ENCODE measurements around the gene GUCD1.
A peak's percentile ranks its signal among the peaks of the same experiment; 100 is the strongest.
"Not testable (repeated sequence)": the region's sequence is repeated elsewhere in the genome, so short reads cannot be mapped to it uniquely, and the experiment has no call there.

Gene GUCD1

DNA sequence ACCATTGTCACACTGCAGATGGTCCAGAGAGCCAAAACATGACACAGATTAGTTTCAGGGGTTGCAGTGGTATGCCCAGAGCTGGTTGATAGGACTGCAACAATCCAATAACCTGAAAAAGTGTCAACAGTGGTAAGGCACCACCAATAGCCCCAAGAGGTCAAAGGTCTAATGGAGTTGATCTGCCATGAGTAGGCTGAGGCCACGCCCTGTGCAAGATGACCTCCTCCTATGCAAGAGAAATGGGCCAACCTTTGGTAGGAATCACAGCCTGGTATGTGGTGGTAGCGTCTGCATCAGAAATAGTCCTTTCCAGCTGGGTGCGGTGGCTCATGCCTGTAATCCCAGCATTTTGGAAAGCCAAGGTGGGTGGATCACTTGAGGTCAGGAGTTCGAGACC is 19.6 kb downstream of the GUCD1 start:
- TF ChIP-seq, protein P1, sequence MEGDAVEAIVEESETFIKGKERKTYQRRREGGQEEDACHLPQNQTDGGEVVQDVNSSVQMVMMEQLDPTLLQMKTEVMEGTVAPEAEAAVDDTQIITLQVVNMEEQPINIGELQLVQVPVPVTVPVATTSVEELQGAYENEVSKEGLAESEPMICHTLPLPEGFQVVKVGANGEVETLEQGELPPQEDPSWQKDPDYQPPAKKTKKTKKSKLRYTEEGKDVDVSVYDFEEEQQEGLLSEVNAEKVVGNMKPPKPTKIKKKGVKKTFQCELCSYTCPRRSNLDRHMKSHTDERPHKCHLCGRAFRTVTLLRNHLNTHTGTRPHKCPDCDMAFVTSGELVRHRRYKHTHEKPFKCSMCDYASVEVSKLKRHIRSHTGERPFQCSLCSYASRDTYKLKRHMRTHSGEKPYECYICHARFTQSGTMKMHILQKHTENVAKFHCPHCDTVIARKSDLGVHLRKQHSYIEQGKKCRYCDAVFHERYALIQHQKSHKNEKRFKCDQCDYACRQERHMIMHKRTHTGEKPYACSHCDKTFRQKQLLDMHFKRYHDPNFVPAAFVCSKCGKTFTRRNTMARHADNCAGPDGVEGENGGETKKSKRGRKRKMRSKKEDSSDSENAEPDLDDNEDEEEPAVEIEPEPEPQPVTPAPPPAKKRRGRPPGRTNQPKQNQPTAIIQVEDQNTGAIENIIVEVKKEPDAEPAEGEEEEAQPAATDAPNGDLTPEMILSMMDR (IDR thresholded peaks at IDR 0.05; ENCODE audit: control insufficient read depth, extremely low read depth, insufficient read depth) = no peak
- DNase-seq (ENCODE audit: low read depth) = no peak
- no peak overlapping the region for H3K4me3 ChIP-seq (ENCODE audit: low read depth, low read length)

DNA sequence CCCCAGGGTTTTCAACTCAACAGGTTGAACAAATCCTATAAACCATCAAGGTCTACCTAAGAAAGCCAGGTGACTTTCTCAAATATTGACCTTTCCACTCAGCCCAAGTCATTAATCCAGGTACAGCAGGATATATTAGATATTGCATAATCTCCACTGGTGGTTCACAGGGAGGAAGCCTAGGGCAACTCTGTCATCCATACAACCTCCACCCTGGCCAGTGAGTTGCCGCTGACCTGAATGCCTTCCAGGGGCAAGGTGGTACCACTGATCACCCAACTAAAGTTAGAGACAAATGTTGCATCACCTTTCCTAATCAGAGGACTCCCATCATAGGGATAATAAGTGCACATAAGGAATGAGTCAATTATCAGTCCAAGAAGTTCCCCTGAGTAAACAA is 22.9 kb downstream of the GUCD1 start:
- DNase-seq (ENCODE audit: low read depth) = peak; percentile 93
- no peak overlapping the region for H3K4me3 ChIP-seq (ENCODE audit: low read depth, low read length)
- TF ChIP-seq, protein P1 (IDR thresholded peaks at IDR 0.05; ENCODE audit: control insufficient read depth, extremely low read depth, insufficient read depth) = no peak

DNA sequence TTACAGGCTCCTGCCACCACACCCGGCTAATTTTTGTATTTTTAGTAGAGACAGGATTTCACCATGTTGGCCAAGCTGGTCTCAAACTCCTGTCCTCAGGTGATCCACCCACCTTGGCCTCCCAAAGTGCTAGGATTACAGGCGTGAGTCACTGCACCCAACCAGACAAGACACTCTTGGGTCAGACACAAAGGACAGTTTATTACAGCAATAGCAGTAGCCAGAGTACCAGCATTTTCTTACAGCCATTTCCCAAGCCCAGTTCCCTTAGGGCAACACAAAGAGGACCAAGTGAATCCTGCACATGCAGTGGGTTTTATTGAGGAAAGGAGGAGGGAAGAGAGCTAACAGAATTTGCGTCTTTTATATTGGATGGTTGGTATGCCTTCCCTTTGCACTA is 24.0 kb downstream of the GUCD1 start:
- not testable (repeated sequence) for H3K4me3 ChIP-seq (ENCODE audit: low read depth, low read length); DNase-seq (ENCODE audit: low read depth)

DNA sequence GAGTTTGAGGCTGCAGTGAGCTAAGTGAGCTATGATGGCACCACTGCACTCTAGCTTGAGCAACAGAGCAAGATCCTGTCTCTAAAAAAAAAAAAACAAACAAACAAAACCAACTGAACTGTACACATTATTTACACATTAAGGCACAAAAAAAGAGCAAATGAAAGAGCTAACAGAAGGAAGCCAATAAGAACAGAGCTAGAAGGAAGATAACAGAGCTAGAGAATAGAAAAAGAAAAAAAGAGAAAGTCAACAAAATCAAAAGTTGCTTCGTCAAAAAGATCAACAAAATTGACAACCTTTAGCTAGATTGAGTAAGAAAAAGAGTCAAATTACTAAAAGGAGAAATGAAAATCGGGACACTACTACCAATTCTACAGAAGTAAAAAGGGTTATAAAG is 25.0 kb downstream of the GUCD1 start:
- no peak overlapping the region for H3K4me3 ChIP-seq (ENCODE audit: low read depth, low read length)
- DNase-seq (ENCODE audit: low read depth) = peak; percentile 48
- TF ChIP-seq, protein P1 (IDR thresholded peaks at IDR 0.05; ENCODE audit: control insufficient read depth, extremely low read depth, insufficient read depth) = no peak

DNA sequence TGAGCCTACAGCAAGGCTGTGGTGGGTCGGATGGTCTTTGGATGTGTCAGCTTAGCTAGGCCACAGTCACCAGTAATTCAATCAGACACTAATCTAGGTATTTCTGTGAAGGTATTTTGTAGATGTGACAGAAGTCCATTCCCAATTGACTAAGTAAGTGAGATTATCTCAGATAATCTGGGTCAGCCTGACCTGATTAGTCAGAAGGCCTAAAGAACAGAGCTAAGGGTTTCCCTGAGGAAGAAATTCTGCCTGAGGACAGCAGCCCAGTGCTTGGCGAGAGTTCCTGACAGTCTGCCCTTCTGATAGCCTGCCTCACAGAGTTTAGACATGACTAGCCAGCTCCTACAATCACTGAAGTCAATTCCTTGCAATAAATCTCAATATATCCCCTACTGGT is 28.7 kb downstream of the GUCD1 start:
- no peak overlapping the region for H3K4me3 ChIP-seq (ENCODE audit: low read depth, low read length)
- no peak for DNase-seq (ENCODE audit: low read depth)
- TF ChIP-seq, protein P1 (IDR thresholded peaks at IDR 0.05; ENCODE audit: control insufficient read depth, extremely low read depth, insufficient read depth) = no peak

DNA sequence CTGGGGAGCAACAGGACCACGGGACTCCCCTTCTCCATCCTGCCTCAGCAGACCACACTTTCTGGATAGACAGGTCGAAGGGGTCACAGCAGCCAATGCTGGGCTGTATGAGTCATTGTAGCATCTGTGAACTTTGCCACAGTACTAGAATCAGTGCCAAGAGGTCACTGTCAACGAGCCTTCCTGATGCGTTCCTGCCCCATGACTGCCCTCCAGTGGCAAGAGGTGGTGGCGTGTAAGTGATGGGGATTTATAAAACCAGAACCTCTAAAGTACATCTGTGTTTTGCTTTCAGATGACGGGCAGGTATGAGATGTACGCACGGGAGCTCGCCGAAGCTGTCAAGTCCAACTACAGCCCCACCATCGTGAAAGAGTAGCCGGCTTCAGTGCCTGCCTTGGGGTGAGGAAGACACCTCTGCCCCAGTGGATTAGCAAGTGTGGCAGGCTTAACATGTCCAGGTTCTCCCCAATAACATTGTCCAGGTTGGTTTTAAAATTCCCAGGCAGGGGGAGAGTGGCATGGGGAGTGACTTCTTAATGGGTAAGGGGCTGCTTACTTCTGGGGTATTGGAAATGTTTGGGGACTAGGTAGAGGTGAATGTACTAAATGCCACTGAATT is 29.4 kb downstream of the GUCD1 start:
- TF ChIP-seq, protein P1 (IDR thresholded peaks at IDR 0.05; ENCODE audit: control insufficient read depth, extremely low read depth, insufficient read depth) = peak; percentile 95
- peak; percentile 87 for DNase-seq (ENCODE audit: low read depth)
- H3K4me3 ChIP-seq (ENCODE audit: low read depth, low read length) = no peak overlapping the region

DNA sequence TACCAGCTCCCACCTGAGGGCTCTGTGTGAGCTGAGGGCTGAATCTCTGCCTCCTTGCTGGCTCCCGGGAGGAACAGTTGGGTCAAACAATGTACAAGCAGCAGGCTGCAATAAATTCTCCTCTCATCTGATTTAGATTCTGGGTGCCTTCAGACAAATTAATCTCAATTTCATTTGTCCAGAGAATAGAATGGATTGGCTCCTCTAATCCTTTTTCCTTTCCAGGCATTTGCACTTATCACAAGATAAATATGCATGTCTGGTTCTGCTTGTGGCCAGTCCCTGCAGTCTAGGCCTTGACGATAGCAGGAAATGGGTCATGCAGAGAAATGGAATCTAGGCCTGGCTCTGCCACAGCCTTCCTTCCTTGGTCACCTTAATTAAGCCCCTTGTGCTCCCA is 31.1 kb downstream of the GUCD1 start:
- no peak for DNase-seq (ENCODE audit: low read depth)
- TF ChIP-seq, protein P1 (IDR thresholded peaks at IDR 0.05; ENCODE audit: control insufficient read depth, extremely low read depth, insufficient read depth) = no peak
- no peak overlapping the region for H3K4me3 ChIP-seq (ENCODE audit: low read depth, low read length)

All from LNCaP clone FGC (cell line).